Immature natural killer cell (primary cell): Measurements from ENCODE around the gene OR10P1. TPM values are rescaled to one million over a fixed set of nuclear protein-coding genes. Genes with fewer than 3 reads are reported as not detected.
"Not testable (repeated sequence)": the region's sequence is repeated elsewhere in the genome, so short reads cannot be mapped to it uniquely, and the experiment has no call there.

Source experiments
- DNase-seq, 3 donors: peaks; one replicate each; pipeline ENCODE4 v3.0.0; 2022; ENCODE audit warnings: mixed read lengths in 1 of 3
- H3K27ac Mint-ChIP-seq, 6 donors: one replicate each; pipeline ENCODE4 v1.8.0; 2020; ENCODE audit warnings: mixed read lengths in 6 of 6, mild to moderate bottlenecking in 5 of 6, inconsistent platforms in 4 of 6, moderate library complexity in 3 of 6
- H3K27me3 Mint-ChIP-seq, 3 donors: one replicate each; pipeline ENCODE4 v1.8.0; 2020 to 2021; ENCODE audit warnings: low read depth in 3 of 3, mild to moderate bottlenecking in 3 of 3, mixed read lengths in 3 of 3, moderate library complexity in 3 of 3, inconsistent platforms in 1 of 3
- H3K36me3 Mint-ChIP-seq, 3 donors: one replicate each; pipeline ENCODE4 v1.8.0; 2020; ENCODE audit warnings: mixed read lengths in 3 of 3, inconsistent platforms in 2 of 3, mild to moderate bottlenecking in 2 of 3
- H3K4me1 Mint-ChIP-seq, 2 donors: one replicate each; pipeline ENCODE4 v1.8.0; 2020; ENCODE audit warnings: inconsistent platforms in 2 of 2, mild to moderate bottlenecking in 2 of 2, mixed read lengths in 2 of 2, moderate library complexity in 1 of 2
- H3K4me3 Mint-ChIP-seq, 5 donors: one replicate each; pipeline ENCODE4 v1.8.0; 2020; ENCODE audit warnings: mild to moderate bottlenecking in 5 of 5, mixed read lengths in 5 of 5, inconsistent platforms in 3 of 5, moderate library complexity in 3 of 5
- H3K9me3 Mint-ChIP-seq, 6 donors: one replicate each; pipeline ENCODE4 v1.8.0; 2020; ENCODE audit warnings: mild to moderate bottlenecking in 6 of 6, mixed read lengths in 6 of 6, inconsistent platforms in 4 of 6, moderate library complexity in 3 of 6
- polyA plus RNA-seq, 3 donors: library from polyadenylated mRNA; unstranded; fragments of 300-500 nt; fragmentation: Illumina TruSeq; gene quantifications; one replicate each; pipeline ENCODE4 v1.2.3, GENCODE V29; 2021

OR10P1 gene
- polyA plus RNA-seq, result not detected

DNA sequence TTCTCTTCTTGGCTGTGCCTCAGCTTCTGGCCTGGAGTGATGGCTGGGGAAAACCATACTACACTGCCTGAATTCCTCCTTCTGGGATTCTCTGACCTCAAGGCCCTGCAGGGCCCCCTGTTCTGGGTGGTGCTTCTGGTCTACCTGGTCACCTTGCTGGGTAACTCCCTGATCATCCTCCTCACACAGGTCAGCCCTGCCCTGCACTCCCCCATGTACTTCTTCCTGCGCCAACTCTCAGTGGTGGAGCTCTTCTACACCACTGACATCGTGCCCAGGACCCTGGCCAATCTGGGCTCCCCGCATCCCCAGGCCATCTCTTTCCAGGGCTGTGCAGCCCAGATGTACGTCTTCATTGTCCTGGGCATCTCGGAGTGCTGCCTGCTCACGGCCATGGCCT is at the start of gene OR10P1:
TSS of gene OR10P1 (plus strand) at position 40 of the 400 bp plus-strand sequence. CDS start at position 40, 0 bp downstream.
- peaks cover 0 to 9% (median 2%) of the 10 kb centered on the region in 3 donors for H3K27me3 Mint-ChIP-seq
- no peak for DNase-seq
- peak within 1 kb of the TSS in 1 of 6 donors; percentile 49 for H3K27ac Mint-ChIP-seq
- H3K4me1 Mint-ChIP-seq, result no peaks in the 10 kb centered on the region
- H3K4me3 Mint-ChIP-seq, result no peak within 1 kb of the TSS
- no peaks in the 10 kb centered on the region for H3K36me3 Mint-ChIP-seq
- no peaks in the 10 kb centered on the region for H3K9me3 Mint-ChIP-seq

DNA sequence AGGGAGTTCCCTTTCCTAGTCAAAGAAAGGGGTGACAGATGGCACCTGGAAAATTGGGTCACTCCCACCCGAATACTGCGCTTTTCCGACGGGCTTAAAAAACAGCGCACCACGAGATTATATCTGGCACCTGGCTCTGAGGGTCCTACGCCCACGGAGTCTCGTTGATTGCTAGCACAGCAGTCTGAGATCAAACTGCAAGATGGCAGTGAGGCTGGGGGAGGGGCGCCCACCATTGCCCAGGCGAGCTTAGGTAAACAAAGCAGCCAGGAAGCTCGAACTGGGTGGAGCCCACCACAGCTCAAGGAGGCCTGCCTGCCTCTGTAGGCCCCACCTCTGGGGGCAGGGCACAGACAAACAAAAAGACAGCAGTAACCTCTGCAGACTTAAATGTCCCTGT is 46.5 kb upstream of the OR10P1 start:
- H3K4me3 Mint-ChIP-seq, H3K27ac Mint-ChIP-seq, H3K9me3 Mint-ChIP-seq, H3K36me3 Mint-ChIP-seq, H3K4me1 Mint-ChIP-seq, DNase-seq: not testable (repeated sequence)
- peaks cover 2 to 30% (median 5%) of the 10 kb centered on the region in 3 donors for H3K27me3 Mint-ChIP-seq

- DNase-seq, result no peak
- Mint-ChIP-seq H3K27ac (no peak overlapping the region), H3K36me3 (no peaks in the 10 kb centered on the region), H3K4me3 (no peak overlapping the region), H3K9me3 (no peaks in the 10 kb centered on the region), H3K27me3 (peaks cover 0 to 13% (median 4%) of the 10 kb centered on the region in 3 donors), H3K4me1 (no peaks in the 10 kb centered on the region)
Measured at GRCh38 chr12:55607821-55608594, 28.7 kb upstream of the OR10P1 start.

- Mint-ChIP-seq H3K4me3 (no peak overlapping the region), H3K27me3 (peaks cover 6 to 13% (median 9%) of the 10 kb centered on the region in 3 donors), H3K36me3 (no peaks in the 10 kb centered on the region), H3K4me1 (no peaks in the 10 kb centered on the region), H3K27ac (no peak overlapping the region), H3K9me3 (peaks cover 0 to 8% (median 0%) of the 10 kb centered on the region in 6 donors)
- no peak for DNase-seq
Measured at GRCh38 chr12:55610598-55610997, 26.1 kb upstream of the OR10P1 start.

DNA sequence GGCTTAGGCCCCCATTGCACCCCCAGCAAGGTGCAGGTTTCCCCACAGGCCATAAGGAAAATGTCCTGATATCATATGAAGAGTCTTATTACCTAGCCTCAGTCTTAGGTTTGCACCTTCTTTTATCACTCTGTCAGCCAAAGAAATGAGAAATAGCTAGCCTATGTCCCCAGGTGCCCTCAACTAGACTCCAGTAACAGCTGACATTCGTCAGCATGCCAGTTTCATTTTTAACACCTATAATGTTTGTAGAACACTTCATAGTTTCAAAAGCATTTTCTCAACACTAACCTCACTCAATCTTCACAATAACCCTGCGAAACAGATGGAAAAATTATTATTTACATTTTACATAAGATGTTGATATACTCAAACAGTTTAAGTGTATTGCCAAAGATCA is 24.0 kb upstream of the OR10P1 start:
- Mint-ChIP-seq H3K4me1 (no peaks in the 10 kb centered on the region), H3K27ac (no peak overlapping the region), H3K9me3 (peaks cover 0 to 8% (median 1%) of the 10 kb centered on the region in 6 donors), H3K27me3 (peaks cover 6 to 22% (median 9%) of the 10 kb centered on the region in 3 donors), H3K4me3 (no peak overlapping the region), H3K36me3 (no peaks in the 10 kb centered on the region)
- no peak for DNase-seq

DNA sequence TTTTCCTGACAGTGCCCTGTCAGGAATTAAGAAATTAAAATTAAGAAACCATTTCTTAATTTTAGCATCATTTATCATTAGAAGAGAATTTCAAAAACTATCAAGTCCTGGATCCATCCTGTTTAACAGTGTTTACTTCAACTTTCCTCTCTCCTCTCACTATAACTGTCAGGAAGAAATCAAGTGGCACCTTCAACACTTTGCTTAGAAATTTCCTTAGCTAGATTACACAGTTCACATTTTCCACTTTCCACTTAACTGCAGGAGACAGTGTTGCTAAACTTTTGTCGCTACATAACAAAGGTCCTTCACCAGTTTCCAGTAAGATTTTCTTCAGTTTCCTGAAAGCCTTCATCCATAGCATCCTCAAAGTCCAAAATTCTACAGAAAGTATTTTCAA is 21.9 kb upstream of the OR10P1 start:
- Mint-ChIP-seq H3K4me1 (no peaks in the 10 kb centered on the region), H3K36me3 (no peaks in the 10 kb centered on the region), H3K27ac (no peak overlapping the region), H3K4me3 (no peak overlapping the region), H3K9me3 (peaks cover 0 to 8% (median 1%) of the 10 kb centered on the region in 6 donors), H3K27me3 (peaks cover 9 to 20% (median 10%) of the 10 kb centered on the region in 3 donors)
- DNase-seq, result no peak

- Mint-ChIP-seq H3K27me3 (peaks cover 2 to 19% (median 11%) of the 10 kb centered on the region in 3 donors), H3K9me3 (peaks cover 0 to 8% (median 1%) of the 10 kb centered on the region in 6 donors), H3K36me3 (no peaks in the 10 kb centered on the region)
Measured at GRCh38 chr12:55619354-55620138, 17.1 kb upstream of the OR10P1 start.

GRCh38 chr12:55624056-55624455 is 12.6 kb upstream of the OR10P1 start:
- no peak for DNase-seq
- Mint-ChIP-seq H3K27me3 (peaks cover 0 to 7% (median 4%) of the 10 kb centered on the region in 3 donors), H3K4me1 (no peaks in the 10 kb centered on the region), H3K36me3 (no peaks in the 10 kb centered on the region), H3K9me3 (no peaks in the 10 kb centered on the region), H3K27ac (no peak overlapping the region), H3K4me3 (no peak overlapping the region)

More at GRCh38 chr12:55619354-55620138, 17.1 kb upstream of the OR10P1 start:
- DNase-seq, result peak; percentile 54 to 61 (median 55)
- no peak overlapping the region for H3K27ac Mint-ChIP-seq
- H3K4me1 Mint-ChIP-seq, result no peaks in the 10 kb centered on the region
- no peak overlapping the region for H3K4me3 Mint-ChIP-seq

- H3K4me3 Mint-ChIP-seq, result no peak overlapping the region
- H3K27me3 Mint-ChIP-seq, result peaks cover 0 to 4% (median 0%) of the 10 kb centered on the region in 3 donors
- H3K4me1 Mint-ChIP-seq, result no peaks in the 10 kb centered on the region
- no peak overlapping the region for H3K27ac Mint-ChIP-seq
- DNase-seq, result no peak
- H3K9me3 Mint-ChIP-seq, result no peaks in the 10 kb centered on the region
- H3K36me3 Mint-ChIP-seq, result no peaks in the 10 kb centered on the region
Measured at GRCh38 chr12:55626154-55626553, 10.5 kb upstream of the OR10P1 start.

- DNase-seq, result no peak
- Mint-ChIP-seq H3K27ac (no peak overlapping the region), H3K36me3 (no peaks in the 10 kb centered on the region), H3K4me1 (no peaks in the 10 kb centered on the region), H3K9me3 (no peaks in the 10 kb centered on the region), H3K4me3 (no peak overlapping the region), H3K27me3 (peaks cover 0 to 7% (median 2%) of the 10 kb centered on the region in 3 donors)
Measured at GRCh38 chr12:55629058-55629841, 7.4 kb upstream of the OR10P1 start.

- no peak overlapping the region for H3K4me3 Mint-ChIP-seq
- no peaks in the 10 kb centered on the region for H3K4me1 Mint-ChIP-seq
Measured at GRCh38 chr12:55631056-55631455, 5.6 kb upstream of the OR10P1 start.

DNA sequence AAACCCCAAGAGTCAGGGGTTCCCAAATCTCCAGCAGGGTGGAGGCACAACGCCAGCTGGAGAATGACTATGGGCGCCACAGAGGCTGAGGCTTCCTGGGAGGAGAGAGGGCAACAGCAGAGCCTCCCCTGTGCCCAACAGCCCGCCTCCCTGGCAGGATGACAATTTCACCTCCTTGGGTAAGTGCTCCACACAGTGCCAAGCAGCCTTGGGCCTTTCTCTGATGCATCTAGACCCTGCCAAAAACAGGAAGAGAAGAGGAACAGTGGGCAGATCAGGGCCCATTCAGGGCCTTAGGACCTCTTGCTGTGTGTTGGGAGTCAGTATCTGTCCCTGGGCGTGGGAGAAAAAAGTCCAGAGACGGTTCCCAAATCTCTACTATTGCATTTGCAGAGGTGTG is 5.0 kb upstream of the OR10P1 start:
- H3K9me3 Mint-ChIP-seq, result no peaks in the 10 kb centered on the region
- no peaks in the 10 kb centered on the region for H3K36me3 Mint-ChIP-seq
- peaks cover 0 to 5% (median 2%) of the 10 kb centered on the region in 3 donors for H3K27me3 Mint-ChIP-seq
- H3K4me1 Mint-ChIP-seq, result no peaks in the 10 kb centered on the region
- no peak for DNase-seq
- no peak overlapping the region for H3K27ac Mint-ChIP-seq
- no peak overlapping the region for H3K4me3 Mint-ChIP-seq

More at GRCh38 chr12:55631056-55631455, 5.6 kb upstream of the OR10P1 start:
- H3K36me3 Mint-ChIP-seq, result no peaks in the 10 kb centered on the region
- no peaks in the 10 kb centered on the region for H3K9me3 Mint-ChIP-seq
- H3K27ac Mint-ChIP-seq, result no peak overlapping the region
- DNase-seq, result no peak
- peaks cover 0 to 7% (median 2%) of the 10 kb centered on the region in 3 donors for H3K27me3 Mint-ChIP-seq

- Mint-ChIP-seq H3K36me3 (no peaks in the 10 kb centered on the region), H3K4me1 (no peaks in the 10 kb centered on the region), H3K27me3 (peaks cover 0 to 7% (median 2%) of the 10 kb centered on the region in 3 donors), H3K27ac (no peak overlapping the region), H3K9me3 (no peaks in the 10 kb centered on the region), H3K4me3 (no peak overlapping the region)
- DNase-seq, result no peak
Measured at GRCh38 chr12:55633151-55633550, 3.5 kb upstream of the OR10P1 start.
